Choroid plexus epithelial cell (primary cell): Measurements from ENCODE around the gene VCX3B.
"Not testable (repeated sequence)": the region's sequence is repeated elsewhere in the genome, so short reads cannot be mapped to it uniquely, and the experiment has no call there.

ENCODE experiments used
- DNase-seq: peaks from one replicate; pipeline ENCODE4 v3.0.0-alpha.2; 2010; ENCODE audit warnings: low read depth
- H3K4me3 ChIP-seq: 2 replicates; pipeline ENCODE4 v1.5.1; 2011; ENCODE audit warnings: low read depth, mild to moderate bottlenecking, control low read depth, low read length, moderate library complexity
- CTCF ChIP-seq: conservative IDR thresholded peaks from 2 replicates; pipeline ENCODE4 v1.5.1; 2011; ENCODE audit warnings: low read depth, mild to moderate bottlenecking, control low read depth, inconsistent platforms, low read length, moderate library complexity

Gene VCX3B

GRCh38 chrX:8447368-8447767 is 17.3 kb upstream of the VCX3B start:
- H3K4me3 ChIP-seq, result no peak overlapping the region
- DNase-seq, result no peak
- TF ChIP-seq CTCF, result no peak

GRCh38 chrX:8452343-8452742 is 12.3 kb upstream of the VCX3B start:
- H3K4me3 ChIP-seq, DNase-seq: not testable (repeated sequence)

GRCh38 chrX:8453611-8454010 is 11.0 kb upstream of the VCX3B start:
- DNase-seq, result no peak

GRCh38 chrX:8455557-8455956 is 9.1 kb upstream of the VCX3B start:
- DNase-seq, result no peak
- no peak overlapping the region for H3K4me3 ChIP-seq
- TF ChIP-seq CTCF, result no peak

More at GRCh38 chrX:8453611-8454010, 11.0 kb upstream of the VCX3B start:
- H3K4me3 ChIP-seq, result no peak overlapping the region
- TF ChIP-seq CTCF, result no peak

- no peak for TF ChIP-seq CTCF
- H3K4me3 ChIP-seq, result no peak overlapping the region
- no peak for DNase-seq
Measured at GRCh38 chrX:8462488-8462887, 2.1 kb upstream of the VCX3B start.

GRCh38 chrX:8484360-8484949 is 19.8 kb downstream of the VCX3B start:
- no peak overlapping the region for H3K4me3 ChIP-seq
- DNase-seq, result no peak
- no peak for TF ChIP-seq CTCF

GRCh38 chrX:8495036-8495435 is 30.4 kb downstream of the VCX3B start:
- DNase-seq, H3K4me3 ChIP-seq: not testable (repeated sequence)

- DNase-seq, result no peak
- no peak for TF ChIP-seq CTCF
- H3K4me3 ChIP-seq, result no peak overlapping the region
Measured at GRCh38 chrX:8500203-8500602, 35.6 kb downstream of the VCX3B start.

- H3K4me3 ChIP-seq, DNase-seq: not testable (repeated sequence)
Measured at GRCh38 chrX:8502101-8502500, 37.5 kb downstream of the VCX3B start.
